HUES48 (cell line): ENCODE data around the gene AMBRA1.

Source experiments
- H3K27ac ChIP-seq: one replicate; pipeline ENCODE4 v1.7.0; 2013; ENCODE audit warnings: low read depth, low read length, inconsistent platforms
- H3K27me3 ChIP-seq: 2 replicates; pipeline ENCODE4 v1.6.1; 2013; ENCODE audit warnings: mild to moderate bottlenecking, low read length; ENCODE audit not compliant: control insufficient read depth, insufficient read depth
- H3K36me3 ChIP-seq: 2 replicates; pipeline ENCODE4 v1.6.1; 2013; ENCODE audit warnings: low read length; ENCODE audit not compliant: control insufficient read depth, insufficient read depth
- H3K4me1 ChIP-seq: 2 replicates; pipeline ENCODE4 v1.6.1; 2013; ENCODE audit warnings: mild to moderate bottlenecking, low read length; ENCODE audit not compliant: control insufficient read depth, insufficient read depth
- H3K4me3 ChIP-seq: 2 replicates; pipeline ENCODE4 v1.5.1; 2013; ENCODE audit warnings: mild to moderate bottlenecking, low read depth, low read length
- H3K9ac ChIP-seq: 2 replicates; pipeline ENCODE4 v1.6.1; 2013; ENCODE audit warnings: mild to moderate bottlenecking, low read depth, low read length, moderate library complexity
- H3K9me3 ChIP-seq: 2 replicates; pipeline ENCODE4 v1.6.1; 2013; ENCODE audit warnings: low read length; ENCODE audit not compliant: control insufficient read depth, insufficient read depth

AMBRA1 gene

GRCh38 chr11:46363031-46363407 is 230.8 kb downstream of the AMBRA1 start:
- H3K4me1 ChIP-seq = peaks cover 10% of the 10 kb centered on the region; the same call in 1 of the 2 replicates
- no peaks in the 10 kb centered on the region for H3K27me3 ChIP-seq
- no peaks in the 10 kb centered on the region for H3K9me3 ChIP-seq
- peaks cover 3% of the 10 kb centered on the region for H3K36me3 ChIP-seq
- H3K9ac ChIP-seq = no peak overlapping the region
- peak overlapping the region; percentile 47 for H3K27ac ChIP-seq
- no peak overlapping the region for H3K4me3 ChIP-seq

DNA sequence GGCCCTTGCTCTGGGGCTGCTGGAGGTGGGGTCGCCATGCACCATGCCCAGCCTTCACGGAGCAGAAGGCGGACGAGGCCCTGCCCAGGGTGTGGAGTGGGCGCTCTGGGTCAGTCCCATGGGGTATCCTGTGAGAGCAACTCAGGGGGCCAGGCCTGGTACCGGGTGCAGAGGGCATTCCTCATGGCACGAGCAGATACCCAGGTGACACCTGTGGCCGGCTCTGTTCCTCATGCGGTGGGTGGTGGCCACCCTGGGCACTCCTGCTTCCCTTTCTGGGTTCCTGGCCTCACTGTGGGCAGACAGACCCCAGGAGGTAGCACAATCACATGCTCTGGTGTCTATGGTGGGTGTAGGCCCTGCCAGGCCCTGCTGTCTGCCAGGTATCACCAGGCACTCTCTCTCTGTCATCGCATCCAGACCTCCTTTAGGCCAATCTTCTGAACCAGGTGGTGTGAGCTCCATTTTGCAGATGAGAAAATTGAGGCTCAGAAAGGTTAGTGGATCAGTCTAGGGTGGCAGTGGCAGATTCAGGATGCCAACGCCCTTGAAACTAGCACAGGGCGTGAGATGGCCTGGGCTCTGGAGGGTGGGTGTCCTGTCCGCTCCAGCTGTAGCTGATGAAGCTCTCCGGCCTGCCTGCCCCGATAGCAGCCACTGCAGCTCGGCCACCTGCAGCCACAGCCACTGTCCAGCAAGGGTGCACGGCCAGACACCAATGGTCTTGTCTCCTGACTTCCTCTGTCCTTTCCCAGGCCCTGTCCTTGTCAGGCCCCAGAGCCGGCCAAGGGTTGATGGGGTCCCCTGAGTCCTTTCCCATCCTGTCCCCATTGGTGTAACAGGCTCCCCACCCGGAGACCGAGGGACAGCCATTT is 231.4 kb downstream of the AMBRA1 start:
- no peak overlapping the region for H3K4me3 ChIP-seq
- peak overlapping the region; percentile 47 for H3K27ac ChIP-seq
- no peak overlapping the region for H3K9ac ChIP-seq
- no peaks in the 10 kb centered on the region for H3K27me3 ChIP-seq
- H3K9me3 ChIP-seq = no peaks in the 10 kb centered on the region
- H3K36me3 ChIP-seq = no peaks in the 10 kb centered on the region; the same call in 1 of the 2 replicates
- H3K4me1 ChIP-seq = peaks cover 10% of the 10 kb centered on the region; the same call in 1 of the 2 replicates

GRCh38 chr11:46361283-46362155 is 232.3 kb downstream of the AMBRA1 start:
- Histone ChIP-seq H3K9ac (no peak overlapping the region), H3K27ac (peak overlapping the region; percentile 41), H3K9me3 (no peaks in the 10 kb centered on the region), H3K36me3 (peaks cover under 1% of the 10 kb centered on the region), H3K27me3 (no peaks in the 10 kb centered on the region), H3K4me1 (peaks cover 10% of the 10 kb centered on the region; the same call in 1 of the 2 replicates), H3K4me3 (no peak overlapping the region)

- no peak overlapping the region for H3K9ac ChIP-seq
- H3K4me3 ChIP-seq = no peak overlapping the region
- H3K27ac ChIP-seq = peak overlapping the region; percentile 41
- peaks cover 10% of the 10 kb centered on the region; the same call in 1 of the 2 replicates for H3K4me1 ChIP-seq
- no peaks in the 10 kb centered on the region for H3K27me3 ChIP-seq
- no peaks in the 10 kb centered on the region for H3K9me3 ChIP-seq
- H3K36me3 ChIP-seq = peaks cover 5% of the 10 kb centered on the region
These were observed 232.9 kb downstream of the AMBRA1 start for GRCh38 chr11:46360878-46361277.

DNA sequence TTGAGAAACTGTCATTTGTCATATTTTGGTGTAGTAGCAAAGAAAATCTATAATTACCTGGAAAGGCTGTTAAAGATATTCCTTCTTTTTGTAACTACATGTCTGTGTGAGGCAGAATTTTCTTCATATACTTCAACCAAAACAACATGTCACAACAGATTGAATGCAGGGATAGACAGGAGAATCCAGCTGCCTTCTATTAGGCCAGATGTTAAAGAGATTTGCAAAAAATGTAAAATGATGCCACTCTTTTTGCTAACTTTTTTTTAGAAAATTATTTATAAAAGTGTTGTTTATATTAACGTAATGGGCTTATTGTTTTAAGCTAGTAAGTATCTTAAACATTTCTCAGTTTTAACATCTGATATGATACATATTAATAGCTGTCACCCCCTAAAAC is 233.9 kb downstream of the AMBRA1 start:
- Histone ChIP-seq H3K27me3 (no peaks in the 10 kb centered on the region), H3K9me3 (no peaks in the 10 kb centered on the region), H3K27ac (no peak overlapping the region), H3K4me1 (peaks cover 10% of the 10 kb centered on the region; the same call in 1 of the 2 replicates), H3K4me3 (no peak overlapping the region), H3K36me3 (peaks cover 5% of the 10 kb centered on the region), H3K9ac (no peak overlapping the region)

GRCh38 chr11:46357483-46357936 is 236.3 kb downstream of the AMBRA1 start:
- Histone ChIP-seq H3K36me3 (peaks cover 13% of the 10 kb centered on the region), H3K9me3 (no peaks in the 10 kb centered on the region), H3K27me3 (no peaks in the 10 kb centered on the region), H3K9ac (no peak overlapping the region), H3K4me3 (no peak overlapping the region), H3K27ac (peak overlapping the region; percentile 31), H3K4me1 (peaks cover 25% of the 10 kb centered on the region)

DNA sequence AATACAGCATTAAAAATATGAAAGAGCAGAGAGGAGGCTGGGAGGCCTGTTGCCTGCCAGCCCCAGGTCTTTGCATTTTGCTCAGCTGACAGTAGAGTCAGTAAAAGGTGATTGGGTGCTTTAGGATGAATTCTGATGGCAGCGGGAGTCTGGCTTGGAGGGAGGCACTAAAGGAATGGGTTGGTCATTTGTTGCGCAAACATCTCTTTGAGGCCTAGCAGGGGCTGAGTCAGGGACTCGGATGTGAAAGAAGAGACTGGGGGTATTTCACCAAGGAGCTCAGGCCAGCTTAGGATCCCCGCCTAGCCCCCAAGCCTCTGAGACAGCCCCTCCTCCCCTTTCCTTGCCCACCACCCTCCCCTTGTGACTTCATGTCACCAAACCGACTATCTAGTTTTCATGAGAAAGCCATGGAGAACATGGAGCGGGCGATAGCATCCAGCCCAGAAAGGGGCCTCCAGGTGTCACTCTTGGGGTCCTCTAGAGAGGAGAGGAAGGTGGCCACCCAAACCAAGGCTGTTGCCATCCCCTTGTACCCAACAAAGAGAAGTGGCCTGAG is 236.8 kb downstream of the AMBRA1 start:
- Histone ChIP-seq H3K4me3 (no peak overlapping the region), H3K27me3 (no peaks in the 10 kb centered on the region), H3K27ac (peak overlapping the region; percentile 31), H3K4me1 (peaks cover 28% of the 10 kb centered on the region), H3K36me3 (peaks cover 13% of the 10 kb centered on the region), H3K9me3 (no peaks in the 10 kb centered on the region), H3K9ac (no peak overlapping the region)

GRCh38 chr11:46353698-46354097 is 240.1 kb downstream of the AMBRA1 start:
- Histone ChIP-seq H3K36me3 (peaks cover 13% of the 10 kb centered on the region), H3K9ac (no peak overlapping the region), H3K27ac (no peak overlapping the region), H3K4me3 (no peak overlapping the region), H3K4me1 (peaks cover 30% of the 10 kb centered on the region), H3K27me3 (no peaks in the 10 kb centered on the region), H3K9me3 (no peaks in the 10 kb centered on the region)

DNA sequence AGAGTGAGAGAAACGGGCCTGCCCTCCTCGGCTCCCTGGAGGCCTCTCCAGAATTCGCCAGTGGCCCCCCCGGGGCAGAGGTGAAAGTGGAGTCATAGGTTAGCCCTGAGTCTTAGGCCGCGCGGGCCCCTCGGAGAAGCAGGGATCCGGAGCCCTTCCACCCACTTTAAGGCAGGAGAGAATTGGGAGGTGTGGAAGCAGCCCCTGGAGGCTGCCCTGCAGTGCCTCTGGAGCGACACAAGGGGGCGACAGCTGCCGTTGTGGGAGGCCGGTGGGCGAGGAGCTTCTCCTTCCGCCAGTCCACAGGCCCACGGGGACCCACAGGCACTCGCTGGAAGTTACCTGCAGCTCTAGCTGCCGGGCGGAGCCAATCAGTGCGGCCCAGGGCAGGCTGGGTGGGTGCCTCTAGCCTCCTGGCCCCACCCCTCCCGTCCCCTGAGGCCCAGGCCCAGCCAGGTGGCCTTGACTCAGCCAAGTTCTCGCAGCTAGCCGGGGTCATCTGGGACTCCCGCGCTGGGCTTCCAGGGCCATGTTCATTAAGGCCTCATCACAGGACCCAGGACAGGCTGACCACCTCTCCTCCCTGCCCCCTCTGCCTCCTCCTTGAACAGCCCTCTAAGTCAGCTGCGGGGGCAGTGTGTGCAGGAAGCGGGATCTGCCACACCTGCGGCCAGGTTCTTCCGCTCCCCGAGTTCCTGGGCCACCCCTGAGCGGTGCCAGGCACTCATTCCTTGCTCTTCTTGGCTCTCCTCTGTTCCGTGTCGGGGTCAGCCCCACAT is 241.6 kb downstream of the AMBRA1 start:
- no peaks in the 10 kb centered on the region for H3K9me3 ChIP-seq
- H3K27me3 ChIP-seq = no peaks in the 10 kb centered on the region
- H3K4me1 ChIP-seq = peaks cover 36% of the 10 kb centered on the region
- H3K27ac ChIP-seq = no peak overlapping the region
- H3K36me3 ChIP-seq = peaks cover 13% of the 10 kb centered on the region
- no peak overlapping the region for H3K9ac ChIP-seq
- no peak overlapping the region for H3K4me3 ChIP-seq

- Histone ChIP-seq H3K4me3 (no peak overlapping the region), H3K27ac (no peak overlapping the region), H3K4me1 (peaks cover 40% of the 10 kb centered on the region), H3K36me3 (peaks cover 13% of the 10 kb centered on the region), H3K27me3 (0 out of 2 replicates have a peak, but pooled peaks cover 2% of the 10 kb centered on the region), H3K9me3 (no peaks in the 10 kb centered on the region), H3K9ac (no peak overlapping the region)
These were observed 242.2 kb downstream of the AMBRA1 start for GRCh38 chr11:46351606-46352005.
